Measurements from ENCODE around the gene ARSJ.

Gene ARSJ

DNA sequence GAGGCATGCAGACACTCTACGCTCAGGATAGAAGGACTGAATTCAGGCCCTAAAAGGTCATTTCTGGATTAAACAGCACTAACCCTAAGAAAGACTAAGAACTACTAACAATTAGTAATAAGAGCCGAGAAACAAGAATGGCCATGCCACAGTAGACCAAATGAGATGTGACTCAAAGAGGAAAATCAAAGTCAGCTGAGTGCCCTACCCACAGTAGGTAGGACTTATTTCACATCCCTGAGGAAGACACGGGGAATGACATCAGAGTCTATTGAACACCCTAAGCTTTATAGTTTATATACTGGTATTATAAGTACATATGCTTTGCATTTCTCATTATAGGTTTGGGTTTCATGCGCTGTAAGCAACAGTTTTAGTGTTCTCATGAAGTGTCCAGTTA is 2.7 kb upstream of the ARSJ start:
- no peak for DNase-seq

- no peak for DNase-seq
These were observed 2.1 kb upstream of the ARSJ start for GRCh38 chr4:113981591-113981990.

GRCh38 chr4:113979905-113980615 is 613 bp upstream of the ARSJ start:
- no peak for DNase-seq

DNA sequence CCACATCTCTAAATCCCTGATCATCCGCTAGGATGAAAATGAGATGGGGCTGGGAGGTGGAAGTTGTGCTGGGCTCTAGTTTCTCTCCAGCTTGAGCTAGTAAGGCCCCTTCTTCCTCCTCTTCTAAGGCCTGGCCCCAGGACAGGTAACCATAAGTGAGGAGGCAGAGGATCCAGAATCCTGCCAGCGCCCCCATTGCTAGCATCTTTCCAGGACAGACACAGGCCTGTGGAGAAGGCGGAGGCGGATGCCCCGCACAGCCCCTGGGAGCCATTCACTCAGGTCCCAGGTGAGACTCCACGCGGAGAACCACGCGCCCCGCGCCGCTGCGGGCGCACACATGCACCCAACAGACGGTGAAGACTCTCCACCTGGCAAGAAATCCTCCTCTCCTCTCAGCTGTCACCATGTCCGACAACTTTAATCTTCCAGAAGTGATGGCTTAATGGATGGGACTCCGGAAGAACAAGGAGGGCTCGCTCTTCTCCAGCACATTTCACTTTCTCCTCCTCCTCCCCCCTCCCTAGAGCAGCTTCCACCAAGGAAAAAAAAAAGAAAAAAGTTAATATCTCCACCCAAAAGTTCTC is 793 bp downstream of the ARSJ start:
- DNase-seq = no peak

DNA sequence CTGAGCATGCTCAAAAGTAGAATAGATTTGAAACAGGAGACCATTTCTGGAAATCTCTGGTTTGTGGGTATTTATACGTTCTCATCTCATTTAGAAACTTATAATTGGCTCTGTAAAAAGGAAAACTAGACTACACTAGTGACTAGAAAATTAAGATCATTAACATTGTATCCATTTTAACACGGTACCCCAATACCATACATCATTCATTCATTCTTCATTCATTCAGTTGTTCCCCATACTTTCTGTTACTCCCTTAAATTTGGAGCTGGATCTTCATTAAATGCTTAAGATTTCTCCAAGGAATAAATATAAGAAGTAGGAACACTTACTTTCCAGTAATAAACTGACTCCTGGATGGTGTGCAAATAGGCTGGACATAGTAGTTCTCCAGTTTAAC is 1.3 kb downstream of the ARSJ start:
- no peak for DNase-seq

DNA sequence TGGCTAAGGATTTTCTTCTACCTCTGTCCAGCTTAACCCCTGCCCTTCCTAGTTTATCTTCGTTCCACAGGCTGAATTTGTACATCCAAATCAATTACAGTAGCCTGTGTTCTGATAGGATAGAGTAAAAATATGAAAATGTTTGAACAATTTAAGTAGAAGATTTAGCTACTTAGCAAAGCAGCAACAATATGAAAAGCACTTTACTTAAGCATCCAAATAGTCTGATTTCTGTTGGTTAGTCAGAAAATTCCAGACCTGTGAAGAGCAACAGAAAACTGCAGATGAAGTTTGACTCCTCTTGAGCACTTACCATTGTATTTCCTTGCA is 2.0 kb downstream of the ARSJ start:
- DNase-seq = no peak

- DNase-seq = no peak
These were observed 2.5 kb downstream of the ARSJ start for GRCh38 chr4:113976741-113977525.

GRCh38 chr4:113975578-113975977 is 3.9 kb downstream of the ARSJ start:
- no peak for DNase-seq

DNA sequence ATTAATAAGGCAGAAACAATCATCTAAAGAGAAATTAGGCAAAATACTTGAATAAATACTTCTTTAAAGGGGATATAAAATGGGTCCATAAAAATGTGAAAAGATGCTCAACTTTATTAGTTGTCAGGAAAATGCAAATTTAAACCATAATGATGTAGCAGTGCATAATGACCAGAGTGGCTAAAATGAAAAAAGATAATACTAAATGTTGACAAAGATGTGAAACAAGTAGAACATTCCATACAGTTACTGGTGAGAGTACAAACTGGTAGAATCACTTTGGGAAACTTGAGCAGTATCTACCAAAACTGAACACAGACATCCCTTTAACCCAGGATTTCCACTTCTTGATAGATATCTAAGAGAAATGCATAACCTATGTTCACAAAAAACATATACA is 5.0 kb downstream of the ARSJ start:
- no peak for DNase-seq

DNA sequence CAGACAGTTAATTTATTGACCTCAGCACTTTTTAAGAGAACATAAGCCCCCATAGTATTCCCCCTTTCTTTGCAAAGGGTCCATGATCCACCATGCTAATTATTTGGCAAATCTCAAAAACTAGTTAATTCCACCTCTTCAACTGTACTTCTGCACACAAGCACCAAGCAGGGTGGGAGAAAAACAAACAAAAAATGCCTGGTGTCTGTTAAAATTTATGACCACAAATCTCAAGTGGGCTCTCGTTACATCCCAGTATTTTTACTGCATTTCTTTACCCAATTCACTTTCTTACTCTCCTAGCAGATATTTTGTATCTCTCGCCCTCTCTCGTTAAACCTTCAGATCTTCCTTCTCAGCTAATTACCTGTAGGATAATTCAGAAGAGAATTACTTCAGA is 6.1 kb downstream of the ARSJ start:
- DNase-seq = no peak

DNA sequence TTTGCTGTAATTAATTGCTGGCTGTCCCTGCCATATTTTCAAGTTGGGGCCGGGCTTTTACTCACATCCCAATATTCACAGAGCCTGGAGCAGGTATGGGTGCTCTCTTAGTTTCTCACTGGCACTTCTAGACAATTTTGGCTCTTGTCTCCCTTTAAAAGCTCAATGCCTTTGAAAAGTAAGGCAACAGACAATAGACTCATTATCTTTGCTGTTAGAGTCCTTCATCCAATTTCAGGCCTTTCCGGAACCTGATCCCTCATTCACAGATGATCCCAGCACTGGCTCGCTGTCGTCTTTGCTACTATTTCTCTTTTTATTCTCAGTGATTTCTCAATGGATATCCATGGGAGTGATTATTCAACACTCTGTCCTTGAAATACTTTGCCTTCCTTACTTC is 6.7 kb downstream of the ARSJ start:
- no peak for DNase-seq

DNA sequence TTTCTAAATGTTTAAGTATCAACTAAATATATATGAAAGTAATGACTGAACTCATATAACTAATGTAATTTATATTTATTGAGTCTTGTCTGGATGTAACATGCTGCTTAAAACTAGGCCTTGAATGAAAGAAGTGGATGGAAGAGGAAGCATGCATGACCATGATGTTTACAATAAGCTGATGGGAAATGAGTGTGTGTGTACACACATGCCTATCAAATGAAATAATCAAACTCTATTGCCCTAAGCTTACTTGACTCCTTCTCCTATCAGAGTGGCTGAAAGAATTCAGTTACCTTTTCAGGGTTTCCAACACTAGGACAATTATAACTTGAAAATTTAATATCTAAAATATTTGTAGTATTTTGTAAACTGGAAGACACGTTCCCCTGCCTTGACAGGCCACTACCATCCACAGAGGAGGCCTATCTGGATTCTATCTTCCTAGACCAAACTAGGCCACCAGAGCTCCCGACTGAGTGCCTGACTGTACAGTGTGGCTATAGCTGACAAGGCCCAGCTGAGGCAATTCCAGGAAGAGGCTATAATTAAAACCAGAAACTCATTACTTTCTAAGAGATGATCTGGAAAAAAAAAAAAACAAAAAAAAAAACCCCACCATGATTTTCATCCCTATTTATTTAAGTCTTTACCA is 7.6 kb downstream of the ARSJ start:
- DNase-seq = no peak

DNA sequence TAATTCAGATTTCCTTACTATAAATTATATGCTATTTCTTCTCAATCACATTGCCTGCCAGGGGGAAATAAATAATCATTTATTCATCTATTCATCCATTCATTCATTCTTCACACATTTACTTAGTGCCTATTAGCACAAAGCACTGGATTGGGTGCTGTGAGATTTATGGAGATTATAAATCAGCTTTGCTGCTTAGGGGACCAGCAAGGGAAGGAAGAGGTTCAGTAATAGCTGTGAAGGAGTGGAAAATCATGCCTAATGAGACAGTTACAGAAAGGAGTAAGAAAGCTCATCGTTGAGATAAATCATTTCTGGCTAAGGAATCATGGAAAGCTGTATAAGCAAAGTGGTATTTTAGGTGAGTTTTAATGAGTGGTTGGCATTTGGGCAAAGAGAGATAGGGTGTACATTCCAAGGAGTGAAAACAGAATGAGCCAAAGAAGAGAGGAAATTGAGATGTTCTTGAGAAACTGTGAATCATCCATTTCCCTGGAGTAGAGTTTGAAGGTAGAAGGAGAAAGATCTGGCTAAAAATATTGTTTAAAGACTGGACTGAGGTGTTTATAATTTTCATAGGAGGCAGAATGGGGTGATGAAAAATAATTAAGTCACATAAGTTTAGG is 9.6 kb downstream of the ARSJ start:
- no peak for DNase-seq

DNA sequence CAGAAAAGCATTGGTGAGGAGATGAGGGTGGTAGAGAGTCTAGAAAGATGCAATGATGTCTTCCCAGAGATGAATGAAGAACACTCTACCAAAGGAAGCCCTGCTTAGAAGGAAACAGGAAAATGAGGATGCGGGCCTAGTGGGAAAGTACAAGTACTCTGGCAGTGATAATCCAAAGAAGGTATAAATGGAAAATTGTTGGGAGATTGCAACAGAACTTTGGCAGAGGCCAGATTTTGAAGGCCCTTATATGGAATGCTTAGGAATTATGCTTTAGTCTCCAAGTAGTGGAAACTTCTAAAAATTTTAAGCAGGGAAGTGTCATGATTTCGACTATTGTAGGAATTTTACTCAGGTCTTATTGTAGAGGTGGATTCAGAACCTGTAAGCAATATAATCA is 11.0 kb downstream of the ARSJ start:
- DNase-seq = no peak

- no peak for DNase-seq
These were observed 11.8 kb downstream of the ARSJ start for GRCh38 chr4:113967687-113968086.

DNA sequence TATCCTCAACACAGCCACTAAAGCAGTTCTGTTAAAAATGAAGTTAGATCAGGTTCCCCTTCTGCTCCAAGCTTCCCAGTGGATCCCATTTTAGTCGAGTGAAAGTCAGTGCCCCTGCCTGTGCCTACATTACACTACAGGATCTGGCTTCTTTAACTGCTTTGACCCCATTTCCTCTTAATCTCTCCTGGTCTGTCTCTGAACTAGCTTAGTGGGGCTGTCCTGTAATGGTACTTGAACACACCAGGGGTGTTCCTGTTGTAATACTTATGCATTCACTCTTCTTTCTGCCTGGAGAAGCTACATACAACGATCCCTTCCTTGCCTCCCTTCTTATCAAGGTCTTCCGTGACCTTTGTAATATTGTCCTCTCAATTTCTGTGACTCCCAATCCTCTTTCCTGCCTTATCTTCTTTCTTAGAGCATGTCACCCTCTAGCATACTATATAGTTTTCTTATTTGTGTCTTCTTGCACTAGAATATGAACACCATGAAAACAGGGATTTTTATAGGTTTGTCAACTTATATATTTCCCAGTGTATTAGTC is 16.7 kb downstream of the ARSJ start:
- no peak for DNase-seq

- no peak for DNase-seq
These were observed 17.5 kb downstream of the ARSJ start for GRCh38 chr4:113962016-113962347.

GRCh38 chr4:113960684-113961321 is 18.6 kb downstream of the ARSJ start:
- DNase-seq = no peak

DNA sequence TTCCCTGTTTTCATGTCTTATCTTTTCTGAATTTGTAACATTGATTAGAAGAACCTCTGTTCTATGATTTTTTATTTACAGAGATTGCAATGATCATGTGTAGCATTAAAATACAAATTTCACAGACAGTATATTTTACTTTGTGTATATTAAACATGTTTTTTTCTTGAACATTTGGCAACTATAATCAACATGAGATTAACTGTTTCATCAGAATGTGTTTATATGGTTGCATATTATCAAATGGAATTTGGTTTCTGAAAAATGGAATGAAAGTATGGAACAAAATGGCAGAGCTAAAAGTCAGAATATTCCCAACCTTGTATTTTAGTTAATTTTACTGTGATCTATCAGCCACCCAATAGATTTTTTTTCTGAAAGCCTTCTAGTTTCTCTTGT is 19.9 kb downstream of the ARSJ start:
- DNase-seq = no peak

GRCh38 chr4:113958766-113959538 is 20.5 kb downstream of the ARSJ start:
- peak; percentile 74 for DNase-seq

DNA sequence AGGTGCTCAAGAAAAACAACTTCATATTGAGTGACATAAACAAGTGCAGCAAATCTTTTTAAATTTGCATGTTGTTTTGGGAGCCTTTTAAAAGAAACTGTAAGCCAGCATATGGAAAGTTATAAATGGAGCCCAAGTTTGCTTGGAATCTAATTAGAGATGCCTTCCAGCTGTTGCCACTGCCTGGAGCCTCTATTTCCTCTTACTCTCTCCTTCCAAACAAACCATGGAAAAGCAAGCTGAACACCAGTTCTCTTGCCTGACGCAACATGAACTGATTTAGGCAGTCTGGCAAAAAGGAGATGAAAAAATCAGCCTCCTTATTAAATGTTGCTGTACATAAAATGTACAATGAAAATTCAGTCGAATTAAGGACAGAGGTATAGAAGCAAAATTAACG is 21.5 kb downstream of the ARSJ start:
- no peak for DNase-seq

- DNase-seq = no peak
These were observed 23.5 kb downstream of the ARSJ start for GRCh38 chr4:113955948-113956347.

All from NCI-H774 (cell line).